ENCODE data around the gene RAD9A.

RAD9A gene

GRCh38 chr11:67355023-67355793 is 36.6 kb upstream of the RAD9A start:
- peak overlapping the region in 1 of 2 donors; percentile 34 for H3K4me3 Mint-ChIP-seq
- H3K27me3 Mint-ChIP-seq, result no peaks in the 10 kb centered on the region
- DNase-seq, result no peak
- H3K4me1 Mint-ChIP-seq, result peaks cover 53% of the 10 kb centered on the region
- H3K27ac Mint-ChIP-seq, result peak overlapping the region in 1 of 2 donors; percentile 75
- H3K9me3 Mint-ChIP-seq, result no peaks in the 10 kb centered on the region
- ATAC-seq, result no peak

GRCh38 chr11:67355794-67356386 is 35.9 kb upstream of the RAD9A start:
- Mint-ChIP-seq H3K4me3 (no peak overlapping the region), H3K27ac (peak overlapping the region in 1 of 2 donors; percentile 45), H3K27me3 (no peaks in the 10 kb centered on the region), H3K4me1 (peaks cover 52% of the 10 kb centered on the region), H3K9me3 (no peaks in the 10 kb centered on the region)
- DNase-seq (no peak), ATAC-seq (no peak)

- Mint-ChIP-seq H3K27me3 (no peaks in the 10 kb centered on the region), H3K27ac (peak overlapping the region; percentile 81 to 85)
- ATAC-seq, result no peak
Observed at GRCh38 chr11:67356387-67356863, 35.4 kb upstream of the RAD9A start.

GRCh38 chr11:67356864-67357561 is 34.8 kb upstream of the RAD9A start:
- ATAC-seq, result peak; percentile 11
- Mint-ChIP-seq H3K4me1 (peaks cover 42% of the 10 kb centered on the region), H3K9me3 (no peaks in the 10 kb centered on the region), H3K27me3 (no peaks in the 10 kb centered on the region), H3K27ac (peak overlapping the region; percentile 81 to 85), H3K4me3 (peak overlapping the region; percentile 36 to 46)
- peak; percentile 67 to 72 for DNase-seq

More at GRCh38 chr11:67356387-67356863, 35.4 kb upstream of the RAD9A start:
- peak overlapping the region; percentile 36 to 46 for H3K4me3 Mint-ChIP-seq
- no peak for DNase-seq
- peaks cover 46% of the 10 kb centered on the region for H3K4me1 Mint-ChIP-seq
- no peaks in the 10 kb centered on the region for H3K9me3 Mint-ChIP-seq

- Mint-ChIP-seq H3K27me3 (no peaks in the 10 kb centered on the region), H3K9me3 (no peaks in the 10 kb centered on the region), H3K4me1 (peaks cover 34% of the 10 kb centered on the region), H3K27ac (no peak overlapping the region), H3K4me3 (no peak overlapping the region)
- no peak for DNase-seq
- ATAC-seq, result no peak
Observed at GRCh38 chr11:67357831-67358670, 33.7 kb upstream of the RAD9A start.

GRCh38 chr11:67364169-67364568 is 27.6 kb upstream of the RAD9A start:
- DNase-seq (no peak), ATAC-seq (no peak)
- Mint-ChIP-seq H3K27me3 (peaks cover 1% of the 10 kb centered on the region), H3K4me3 (no peak overlapping the region), H3K9me3 (no peaks in the 10 kb centered on the region), H3K4me1 (peaks cover 45% of the 10 kb centered on the region), H3K27ac (no peak overlapping the region)

GRCh38 chr11:67364783-67365722 is 26.7 kb upstream of the RAD9A start:
- Mint-ChIP-seq H3K4me3 (no peak overlapping the region), H3K27me3 (peaks cover 8% of the 10 kb centered on the region), H3K27ac (no peak overlapping the region), H3K9me3 (no peaks in the 10 kb centered on the region), H3K4me1 (peaks cover 54% of the 10 kb centered on the region)
- ATAC-seq (no peak), DNase-seq (no peak)

GRCh38 chr11:67365736-67366444 is 25.9 kb upstream of the RAD9A start:
- Mint-ChIP-seq H3K4me1 (peaks cover 62% of the 10 kb centered on the region), H3K27me3 (peaks cover 16% of the 10 kb centered on the region), H3K4me3 (no peak overlapping the region), H3K9me3 (no peaks in the 10 kb centered on the region), H3K27ac (no peak overlapping the region)
- DNase-seq (no peak), ATAC-seq (no peak)

GRCh38 chr11:67366546-67366945 is 25.2 kb upstream of the RAD9A start:
- Mint-ChIP-seq H3K27me3 (peaks cover 22% of the 10 kb centered on the region), H3K27ac (no peak overlapping the region), H3K9me3 (no peaks in the 10 kb centered on the region), H3K4me1 (peaks cover 69% of the 10 kb centered on the region), H3K4me3 (no peak overlapping the region)
- ATAC-seq (no peak), DNase-seq (no peak)

GRCh38 chr11:67366961-67367760 is 24.6 kb upstream of the RAD9A start:
- Mint-ChIP-seq H3K27ac (no peak overlapping the region), H3K9me3 (no peaks in the 10 kb centered on the region), H3K4me1 (peaks cover 75% of the 10 kb centered on the region), H3K27me3 (peaks cover 29% of the 10 kb centered on the region), H3K4me3 (no peak overlapping the region)
- DNase-seq, result no peak
- peak; percentile 11 for ATAC-seq

GRCh38 chr11:67367761-67368227 is 24.0 kb upstream of the RAD9A start:
- H3K27me3 Mint-ChIP-seq, result peaks cover 29% of the 10 kb centered on the region
- no peaks in the 10 kb centered on the region for H3K9me3 Mint-ChIP-seq
- no peak overlapping the region for H3K4me3 Mint-ChIP-seq
- DNase-seq (no peak), ATAC-seq (no peak)
- H3K4me1 Mint-ChIP-seq, result peaks cover 75% of the 10 kb centered on the region
- H3K27ac Mint-ChIP-seq, result no peak overlapping the region

GRCh38 chr11:67368621-67369020 is 23.2 kb upstream of the RAD9A start:
- Mint-ChIP-seq H3K9me3 (no peaks in the 10 kb centered on the region), H3K27ac (no peak overlapping the region), H3K4me3 (no peak overlapping the region), H3K27me3 (peaks cover 31% of the 10 kb centered on the region), H3K4me1 (peaks cover 76% of the 10 kb centered on the region)
- ATAC-seq (peak; percentile 84), DNase-seq (peak in 1 of 2 donors; percentile 71)

GRCh38 chr11:67369275-67369674 is 22.5 kb upstream of the RAD9A start:
- no peak for DNase-seq
- peaks cover 38% of the 10 kb centered on the region for H3K27me3 Mint-ChIP-seq
- no peak overlapping the region for H3K27ac Mint-ChIP-seq
- ATAC-seq, result no peak
- peaks cover 76% of the 10 kb centered on the region for H3K4me1 Mint-ChIP-seq
- no peaks in the 10 kb centered on the region for H3K9me3 Mint-ChIP-seq
- H3K4me3 Mint-ChIP-seq, result no peak overlapping the region

Data from stimulated activated naive CD8-positive, alpha-beta T cell treated with anti-CD3 and anti-CD28 coated beads, Interleukin-15, amount 100 ng/mL, for 72 hours (primary cell).